HepG2 (cell line): ENCODE results near the gene SNRPD3. TPM values are rescaled to one million over a fixed set of nuclear protein-coding genes. Genes with fewer than 3 reads are reported as not detected.

Experiments
- GATAD2A ChIP-seq: IDR thresholded peaks from 2 replicates; pipeline ENCODE4 v1.6.1; 2016
- HOXA5 ChIP-seq: sonication (generic); formaldehyde crosslinking; IDR thresholded peaks from 2 replicates; pipeline ENCODE4 v1.4.0; 2020; ENCODE audit warnings: missing genetic modification reagents
- KDM5B ChIP-seq: sonication (generic); formaldehyde crosslinking; IDR thresholded peaks from 2 replicates; pipeline ENCODE4 v1.4.0; 2020; ENCODE audit warnings: missing genetic modification reagents, mild to moderate bottlenecking, borderline replicate concordance
- MEIS1 ChIP-seq: sonication (generic); formaldehyde crosslinking; IDR thresholded peaks from 2 replicates; pipeline ENCODE4 v1.9.0; 2021; ENCODE audit warnings: mild to moderate bottlenecking, missing genetic modification reagents, moderate library complexity, borderline replicate concordance
- NR2F6 ChIP-seq, 2 experiments: IDR thresholded peaks; 2 replicates each; pipeline ENCODE4 v1.6.1; 2016; ENCODE audit warnings: antibody characterized with exemption in 1 of 2, mild to moderate bottlenecking in 1 of 2
- NRL ChIP-seq: sonication (generic); formaldehyde crosslinking; IDR thresholded peaks from 2 replicates; pipeline ENCODE4 v1.5.0; 2020; ENCODE audit warnings: missing genetic modification reagents, mild to moderate bottlenecking, moderate library complexity, borderline replicate concordance
- PATZ1 ChIP-seq: sonication (generic); formaldehyde crosslinking; IDR thresholded peaks from 2 replicates; pipeline ENCODE4 v1.4.0; 2020; ENCODE audit warnings: missing genetic modification reagents
- PHF5A ChIP-seq: IDR thresholded peaks from one replicate; pipeline ENCODE4 v1.6.1; 2018; ENCODE audit warnings: low read depth, missing genetic modification reagents; ENCODE audit not compliant: unreplicated experiment
- PPARG ChIP-seq: conservative IDR thresholded peaks from 2 replicates; pipeline ENCODE4 v1.6.1; 2016; ENCODE audit warnings: missing biosample characterization, missing genetic modification reagents
- RBM39 ChIP-seq: fragments of 200-400 bp; formaldehyde crosslinking; IDR thresholded peaks from one replicate; pipeline ENCODE4 v1.6.1; 2018; ENCODE audit warnings: antibody characterized with exemption, mild to moderate bottlenecking, low read depth, low read length; ENCODE audit not compliant: poor library complexity, severe bottlenecking
- SAP130 ChIP-seq: IDR thresholded peaks from 2 replicates; pipeline ENCODE4 v1.6.1; 2016; ENCODE audit warnings: low read depth
- STAG1 ChIP-seq: sonication (generic); formaldehyde crosslinking; IDR thresholded peaks from 2 replicates; pipeline ENCODE4 v1.4.0; 2020; ENCODE audit warnings: missing genetic modification reagents
- THAP11 ChIP-seq: IDR thresholded peaks from 2 replicates; pipeline ENCODE4 v1.6.1; 2016; ENCODE audit warnings: missing biosample characterization, missing genetic modification reagents
- ZBTB20 ChIP-seq: sonication (generic); formaldehyde crosslinking; IDR thresholded peaks from 2 replicates; pipeline ENCODE4 v1.8.1; 2023; ENCODE audit warnings: missing genetic modification reagents, low read depth, mild to moderate bottlenecking, borderline replicate concordance
- ZFYVE20 ChIP-seq: sonication (generic); formaldehyde crosslinking; IDR thresholded peaks from 2 replicates; pipeline ENCODE4 v1.8.0; 2023; ENCODE audit warnings: low read depth, mild to moderate bottlenecking, moderate library complexity, missing genetic modification reagents, borderline replicate concordance
- ZNF451 ChIP-seq: sonication (generic); formaldehyde crosslinking; IDR thresholded peaks from 2 replicates; pipeline ENCODE4 v1.5.0; 2020; ENCODE audit warnings: mild to moderate bottlenecking, missing genetic modification reagents
- ZNF580 ChIP-seq: IDR thresholded peaks from 2 replicates; pipeline ENCODE4 v1.6.1; 2016; ENCODE audit warnings: low read depth, borderline replicate concordance
- ZNF597 ChIP-seq: sonication (generic); formaldehyde crosslinking; IDR thresholded peaks from 2 replicates; pipeline ENCODE4 v1.5.0; 2020; ENCODE audit warnings: missing genetic modification reagents
- ZNF652 ChIP-seq: IDR thresholded peaks from 2 replicates; pipeline ENCODE4 v1.6.1; 2016; ENCODE audit warnings: low read depth, borderline replicate concordance
- ZNF781 ChIP-seq: sonication (generic); formaldehyde crosslinking; IDR thresholded peaks from 2 replicates; pipeline ENCODE4 v1.5.1; 2020; ENCODE audit warnings: borderline replicate concordance, mild to moderate bottlenecking, missing genetic modification reagents; ENCODE audit errors: not compliant biosample characterization
- ZSCAN31 ChIP-seq: sonication (generic); formaldehyde crosslinking; IDR thresholded peaks from 2 replicates; pipeline ENCODE4 v1.5.0; 2020; ENCODE audit warnings: low read depth, mild to moderate bottlenecking, missing genetic modification reagents
- polyA plus RNA-seq, 8 experiments: library from polyadenylated mRNA; depleted of rRNA in 3 of 8; stranded (reverse) in 7 of 8; unstranded in 1 of 8; fragments of >200 nt; fragmentation: Illumina TruSeq in 4 of 8; extraction: Trizol in 4 of 8; gene quantifications; 2 replicates each; pipeline versions ENCODE4 v1.2.1 to v1.2.3, GENCODE V29; 2011 to 2016; ENCODE audit warnings: low read depth in 4 of 8, missing spikeins in 1 of 8, mixed read lengths in 1 of 8; ENCODE audit not compliant: insufficient read depth in 1 of 8
- total RNA-seq, 5 experiments: library from RNA; depleted of rRNA; stranded (reverse); fragments of >200 nt; fragmentation: Illumina TruSeq; extraction: Trizol; gene quantifications; 2 replicates each; pipeline ENCODE4 v1.2.3, GENCODE V29; 2016; ENCODE audit warnings: low read depth in 1 of 5
- TF ChIP-seq, protein P1 (sequence below): sonication (generic); formaldehyde crosslinking; IDR thresholded peaks from 2 replicates; pipeline ENCODE4 v1.4.0; 2020; ENCODE audit warnings: missing genetic modification reagents
- TF ChIP-seq, protein P2 (sequence below): IDR thresholded peaks from 2 replicates; pipeline ENCODE4 v1.6.1; 2016

The SNRPD3 gene
- total and polyA plus RNA-seq, 2 of the 13 experiments (the other 11 are each of a cell fraction or from before 2014, with no cell fraction given), result 110 to 209 TPM

DNA sequence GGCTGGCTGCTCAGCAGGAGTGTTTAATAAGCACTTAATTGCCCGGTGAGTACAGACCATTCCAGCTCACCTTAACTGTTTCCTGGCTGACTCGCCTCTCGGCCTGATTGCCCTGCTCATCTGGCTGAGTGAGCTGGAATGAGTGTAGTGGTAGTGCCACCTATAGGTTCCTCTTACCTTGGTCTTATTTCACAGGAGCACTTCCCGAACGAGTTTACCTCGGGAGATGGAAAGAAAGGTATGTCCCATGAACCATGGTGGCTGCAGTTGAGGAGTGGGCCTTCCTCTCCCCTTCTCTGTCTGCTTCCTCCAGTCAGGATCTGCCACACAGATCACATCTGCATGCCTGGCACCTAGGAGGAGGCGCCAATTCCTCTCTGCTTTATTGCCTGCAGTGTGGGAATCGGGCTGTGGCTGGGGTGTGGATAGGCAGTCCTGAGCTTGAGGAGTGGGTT is 34.0 kb upstream of the SNRPD3 start (continued):
- TF ChIP-seq ZNF597 (CRISPR knock-in tag) (no peak), THAP11 (CRISPR knock-in tag) (peak; percentile 23; the same call in 1 of the 2 replicates), NR2F6 (IDR thresholded peaks at IDR 0.05) (peak; percentile 18; the same call in 1 of the 2 replicates), NR2F6 (CRISPR knock-in tag; IDR thresholded peaks at IDR 0.05) (peak; percentile 45; the same call in 1 of the 2 replicates), ZSCAN31 (CRISPR knock-in tag) (peak; percentile 39; the same call in 1 of the 2 replicates), ZBTB20 (CRISPR knock-in tag) (no peak), PATZ1 (CRISPR knock-in tag) (0 out of 2 replicates have a peak, but pooled peaks have one; percentile 24), ZFYVE20 (CRISPR knock-in tag) (no peak), SAP130 (CRISPR knock-in tag) (peak; percentile 63), PPARG (peak; percentile 84), ZNF451 (CRISPR knock-in tag) (peak; percentile 69; the same call in 1 of the 2 replicates), KDM5B (CRISPR knock-in tag) (peak; percentile 36; the same call in 1 of the 2 replicates), HOXA5 (CRISPR knock-in tag) (peak; percentile 45; the same call in 1 of the 2 replicates), RBM39 (no peak), PHF5A (CRISPR knock-in tag) (peak; percentile 53), NRL (CRISPR knock-in tag) (no peak), MEIS1 (CRISPR knock-in tag) (no peak), ZNF781 (no peak), ZNF652 (CRISPR knock-in tag) (peak; percentile 99), GATAD2A (peak; percentile 90), STAG1 (CRISPR knock-in tag) (peak; percentile 98), ZNF580 (CRISPR knock-in tag) (peak; percentile 64; the same call in 1 of the 2 replicates)
- TF ChIP-seq, protein P1, sequence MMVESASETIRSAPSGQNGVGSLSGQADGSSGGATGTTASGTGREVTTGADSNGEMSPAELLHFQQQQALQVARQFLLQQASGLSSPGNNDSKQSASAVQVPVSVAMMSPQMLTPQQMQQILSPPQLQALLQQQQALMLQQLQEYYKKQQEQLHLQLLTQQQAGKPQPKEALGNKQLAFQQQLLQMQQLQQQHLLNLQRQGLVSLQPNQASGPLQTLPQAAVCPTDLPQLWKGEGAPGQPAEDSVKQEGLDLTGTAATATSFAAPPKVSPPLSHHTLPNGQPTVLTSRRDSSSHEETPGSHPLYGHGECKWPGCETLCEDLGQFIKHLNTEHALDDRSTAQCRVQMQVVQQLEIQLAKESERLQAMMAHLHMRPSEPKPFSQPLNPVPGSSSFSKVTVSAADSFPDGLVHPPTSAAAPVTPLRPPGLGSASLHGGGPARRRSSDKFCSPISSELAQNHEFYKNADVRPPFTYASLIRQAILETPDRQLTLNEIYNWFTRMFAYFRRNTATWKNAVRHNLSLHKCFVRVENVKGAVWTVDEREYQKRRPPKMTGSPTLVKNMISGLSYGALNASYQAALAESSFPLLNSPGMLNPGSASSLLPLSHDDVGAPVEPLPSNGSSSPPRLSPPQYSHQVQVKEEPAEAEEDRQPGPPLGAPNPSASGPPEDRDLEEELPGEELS, result no peak
- TF ChIP-seq, protein P2, sequence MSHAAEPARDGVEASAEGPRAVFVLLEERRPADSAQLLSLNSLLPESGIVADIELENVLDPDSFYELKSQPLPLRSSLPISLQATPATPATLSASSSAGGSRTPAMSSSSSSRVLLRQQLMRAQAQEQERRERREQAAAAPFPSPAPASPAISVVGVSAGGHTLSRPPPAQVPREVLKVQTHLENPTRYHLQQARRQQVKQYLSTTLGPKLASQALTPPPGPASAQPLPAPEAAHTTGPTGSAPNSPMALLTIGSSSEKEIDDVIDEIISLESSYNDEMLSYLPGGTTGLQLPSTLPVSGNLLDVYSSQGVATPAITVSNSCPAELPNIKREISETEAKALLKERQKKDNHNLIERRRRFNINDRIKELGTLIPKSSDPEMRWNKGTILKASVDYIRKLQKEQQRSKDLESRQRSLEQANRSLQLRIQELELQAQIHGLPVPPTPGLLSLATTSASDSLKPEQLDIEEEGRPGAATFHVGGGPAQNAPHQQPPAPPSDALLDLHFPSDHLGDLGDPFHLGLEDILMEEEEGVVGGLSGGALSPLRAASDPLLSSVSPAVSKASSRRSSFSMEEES (CRISPR knock-in tag), result no peak
